Erythroblast (primary cell): Measurements from ENCODE around the gene IVD.

ENCODE experiments used
- GATA1 ChIP-seq: IDR thresholded peaks from 2 replicates; pipeline ENCODE4 v1.6.1; 2011; ENCODE audit warnings: low read depth, mild to moderate bottlenecking, control low read depth, low read length, moderate library complexity
- POLR2A ChIP-seq: IDR thresholded peaks from 2 replicates; pipeline ENCODE4 v1.6.1; 2011; ENCODE audit warnings: mild to moderate bottlenecking, low read length

- TF ChIP-seq POLR2A (no peak), GATA1 (no peak)
Measured at GRCh38 chr15:40439960-40440742, 34.6 kb downstream of the IVD start.
